ENCODE results near the gene EPC1. TPM values are rescaled to one million over a fixed set of nuclear protein-coding genes. Genes with fewer than 3 reads are reported as not detected.

EPC1 gene
- total and polyA plus RNA-seq, 9 of the 15 experiments (the other 6 are each of a cell fraction or from before 2014, with no cell fraction given), result 7.0 to 43.6 (median 16.1) TPM

GRCh38 chr10:32244421-32245207, 102.3 kb downstream of the EPC1 start (continued):
- TF ChIP-seq ZNF518B (CRISPR knock-in tag; IDR thresholded peaks at IDR 0.05), result no peak
- TF ChIP-seq FUS (optimal IDR thresholded peaks at IDR 0.05; ENCODE audit: low read depth, low read length), result no peak
- TF ChIP-seq NCOA1 (IDR thresholded peaks at IDR 0.05; ENCODE audit: low read depth), result no peak
- no peak for TF ChIP-seq ZHX1 (conservative IDR thresholded peaks at IDR 0.05; ENCODE audit: low read length)
- TF ChIP-seq SAFB (IDR thresholded peaks at IDR 0.05; ENCODE audit: borderline replicate concordance, low read depth, low read length), result no peak
- TF ChIP-seq MYC (IDR thresholded peaks at IDR 0.05; ENCODE audit: low read depth, low read length), result no peak
- no peak for TF ChIP-seq MYC (CRISPR knock-in tag; IDR thresholded peaks at IDR 0.05; ENCODE audit: borderline replicate concordance, low read depth)

Data from K562 (cell line).